GM23248 (cell line): ENCODE results near the gene TSPAN2.

Source experiments
- EZH2 ChIP-seq: fragments of 200-600 bp; sonication (generic); IDR thresholded peaks from 2 replicates; pipeline ENCODE4 v1.6.1; 2018; ENCODE audit warnings: antibody characterized with exemption, mild to moderate bottlenecking; ENCODE audit not compliant: insufficient read depth, poor library complexity, severe bottlenecking
- EZH2phosphoT487 ChIP-seq: fragments of 200-600 bp; sonication (generic); IDR thresholded peaks from 2 replicates; pipeline ENCODE4 v1.6.1; 2018; ENCODE audit warnings: antibody characterized with exemption, moderate library complexity, mild to moderate bottlenecking, low read depth; ENCODE audit not compliant: insufficient read depth

DNA sequence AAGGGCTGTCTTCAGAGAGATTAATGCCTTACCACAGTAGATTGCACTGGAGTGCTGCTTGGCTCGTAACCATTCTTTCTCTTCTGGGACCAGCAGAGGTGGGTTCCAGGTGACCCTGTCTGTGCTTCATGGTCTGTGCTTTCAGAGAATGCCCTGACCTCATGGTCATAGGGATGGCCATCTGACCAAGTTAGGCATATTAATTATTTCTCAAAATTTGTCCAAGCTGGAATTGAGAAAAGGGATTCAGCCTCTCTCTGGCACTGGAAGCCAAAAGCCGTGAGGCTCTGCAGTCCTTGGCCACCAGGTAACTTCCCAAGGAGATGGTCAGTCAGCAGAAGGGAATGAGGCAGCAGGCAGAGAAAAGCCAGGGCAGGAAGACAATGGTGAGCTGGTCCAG lies 37.2 kb upstream of the TSPAN2 start:
- TF ChIP-seq EZH2 (no peak), EZH2phosphoT487 (no peak)
